WERI-Rb-1 (cell line): ENCODE data around the gene ZNF625.

Source experiments
- DNase-seq: peaks from one replicate; pipeline ENCODE4 v3.0.0-alpha.2; 2020
- H3K27ac ChIP-seq: fragments of 250-450 bp; sonication (Bioruptor Pico); 2 replicates; pipeline ENCODE4 v1.5.1; 2020; ENCODE audit warnings: mild to moderate bottlenecking, moderate library complexity
- H3K27me3 ChIP-seq: fragments of 250-450 bp; sonication (Bioruptor Pico); 2 replicates; pipeline ENCODE4 v1.5.1; 2021; ENCODE audit warnings: mild to moderate bottlenecking, low read depth, moderate library complexity; ENCODE audit not compliant: insufficient read depth, severe bottlenecking
- H3K36me3 ChIP-seq: fragments of 250-450 bp; sonication (Bioruptor Pico); 2 replicates; pipeline ENCODE4 v1.5.1; 2020; ENCODE audit warnings: mild to moderate bottlenecking, moderate library complexity
- H3K4me3 ChIP-seq: 2 replicates; pipeline ENCODE4 v1.5.1; 2011; ENCODE audit warnings: low read depth, mild to moderate bottlenecking, control low read depth, low read length
- H3K9me3 ChIP-seq: fragments of 250-450 bp; sonication (Bioruptor Pico); 2 replicates; pipeline ENCODE4 v1.5.1; 2021; ENCODE audit warnings: mild to moderate bottlenecking, moderate library complexity; ENCODE audit not compliant: severe bottlenecking
- CTCF ChIP-seq: IDR thresholded peaks from 2 replicates; pipeline ENCODE4 v1.5.1; 2011; ENCODE audit warnings: low read depth, mild to moderate bottlenecking, control low read depth, inconsistent platforms, low read length

Gene ZNF625

GRCh38 chr19:12194827-12195731 lies 38.5 kb upstream of the ZNF625 start:
- peaks cover 6% of the 10 kb centered on the region for H3K9me3 ChIP-seq
- H3K4me3 ChIP-seq: peak overlapping the region; percentile 95
- H3K27ac ChIP-seq: peak overlapping the region; percentile 83
- TF ChIP-seq CTCF: peak; percentile 4; the same call in 1 of the 2 replicates
- H3K27me3 ChIP-seq: no peaks in the 10 kb centered on the region
- DNase-seq: peak; percentile 96
- H3K36me3 ChIP-seq: peaks cover 9% of the 10 kb centered on the region

GRCh38 chr19:12187625-12188024 lies 31.1 kb upstream of the ZNF625 start:
- peaks cover 19% of the 10 kb centered on the region for H3K9me3 ChIP-seq
- TF ChIP-seq CTCF: no peak
- H3K36me3 ChIP-seq: peaks cover 52% of the 10 kb centered on the region

GRCh38 chr19:12180377-12180776 lies 23.8 kb upstream of the ZNF625 start:
- H3K9me3 ChIP-seq: no peaks in the 10 kb centered on the region

More at GRCh38 chr19:12187625-12188024, 31.1 kb upstream of the ZNF625 start:
- Histone ChIP-seq H3K27me3 (no peaks in the 10 kb centered on the region), H3K27ac (no peak overlapping the region), H3K4me3 (no peak overlapping the region)
- no peak for DNase-seq

GRCh38 chr19:12166626-12167025 lies 10.1 kb upstream of the ZNF625 start:
- TF ChIP-seq CTCF: no peak
- Histone ChIP-seq H3K36me3 (peaks cover 27% of the 10 kb centered on the region), H3K27me3 (no peaks in the 10 kb centered on the region), H3K27ac (no peak overlapping the region), H3K9me3 (no peaks in the 10 kb centered on the region), H3K4me3 (no peak overlapping the region)
- DNase-seq: no peak

More at GRCh38 chr19:12180377-12180776, 23.8 kb upstream of the ZNF625 start:
- DNase-seq: no peak
- Histone ChIP-seq H3K36me3 (peaks cover 4% of the 10 kb centered on the region; the same call in 1 of the 2 replicates), H3K27ac (no peak overlapping the region), H3K4me3 (no peak overlapping the region), H3K27me3 (no peaks in the 10 kb centered on the region)
- TF ChIP-seq CTCF: no peak

- no peak for DNase-seq
- H3K27me3 ChIP-seq: no peaks in the 10 kb centered on the region
- H3K36me3 ChIP-seq: peaks cover 15% of the 10 kb centered on the region
- H3K9me3 ChIP-seq: no peaks in the 10 kb centered on the region
- no peak for TF ChIP-seq CTCF
- H3K4me3 ChIP-seq: peak overlapping the region; percentile 68
- peak overlapping the region; percentile 92 for H3K27ac ChIP-seq
These were observed 7.3 kb upstream of the ZNF625 start for GRCh38 chr19:12163826-12164225.
